Endodermal cell (in vitro differentiated cells): ENCODE data around the gene GPR153. TPM values are rescaled to one million over a fixed set of nuclear protein-coding genes. Genes with fewer than 3 reads are reported as not detected.
"Not testable (repeated sequence)": the region's sequence is repeated elsewhere in the genome, so short reads cannot be mapped to it uniquely, and the experiment has no call there.

Experiments used
- DNase-seq: peaks from one replicate; pipeline ENCODE4 v3.0.0-alpha.2; 2017
- H3K27ac ChIP-seq: 2 replicates; pipeline ENCODE4 v1.5.1; 2013; ENCODE audit warnings: mild to moderate bottlenecking, low read depth, low read length, moderate library complexity
- H3K27me3 ChIP-seq: 2 replicates; pipeline ENCODE4 v1.6.1; 2013; ENCODE audit warnings: mild to moderate bottlenecking, low read length, moderate library complexity; ENCODE audit not compliant: insufficient read depth, control insufficient read depth, poor library complexity, severe bottlenecking
- H3K36me3 ChIP-seq: 2 replicates; pipeline ENCODE4 v1.7.0; 2013; ENCODE audit warnings: mild to moderate bottlenecking, low read length, moderate library complexity; ENCODE audit not compliant: control insufficient read depth, insufficient read depth
- H3K4me1 ChIP-seq: one replicate; pipeline ENCODE4 v1.7.0; 2013; ENCODE audit warnings: low read length; ENCODE audit not compliant: control insufficient read depth, insufficient read depth
- H3K4me3 ChIP-seq: 2 replicates; pipeline ENCODE4 v1.5.1; 2013; ENCODE audit warnings: mild to moderate bottlenecking, low read length, moderate library complexity
- H3K9ac ChIP-seq: 2 replicates; pipeline ENCODE4 v1.6.1; 2013; ENCODE audit warnings: mild to moderate bottlenecking, low read length, moderate library complexity; ENCODE audit not compliant: poor library complexity, severe bottlenecking; ENCODE audit errors: extremely low read depth
- H3K9me3 ChIP-seq: 2 replicates; pipeline ENCODE4 v1.6.1; 2013; ENCODE audit warnings: mild to moderate bottlenecking, low read length, moderate library complexity; ENCODE audit not compliant: control insufficient read depth
- H3K27ac Mint-ChIP-seq: 2 replicates; pipeline ENCODE4 v1.8.0; 2020; ENCODE audit warnings: mixed read lengths
- H3K27me3 Mint-ChIP-seq: 2 replicates; pipeline ENCODE4 v1.8.0; 2021; ENCODE audit warnings: mild to moderate bottlenecking, mixed read lengths; ENCODE audit not compliant: insufficient read depth
- H3K36me3 Mint-ChIP-seq: 2 replicates; pipeline ENCODE4 v1.8.0; 2020; ENCODE audit warnings: low read depth, mixed read lengths
- H3K4me1 Mint-ChIP-seq: 2 replicates; pipeline ENCODE4 v1.8.0; 2020; ENCODE audit warnings: mixed read lengths
- H3K4me3 Mint-ChIP-seq: 2 replicates; pipeline ENCODE4 v1.8.0; 2020; ENCODE audit warnings: mild to moderate bottlenecking, moderate library complexity, mixed read lengths
- H3K9me3 Mint-ChIP-seq: 2 replicates; pipeline ENCODE4 v1.8.0; 2020; ENCODE audit warnings: mild to moderate bottlenecking, mixed read lengths
- CTCF ChIP-seq: fragments of 200-600 bp; sonication (generic); conservative IDR thresholded peaks from 2 replicates; pipeline ENCODE4 v1.5.0; 2021; ENCODE audit warnings: antibody characterized with exemption, mild to moderate bottlenecking
- WGBS, 2 experiments: methylation state at CpG; one replicate each; pipeline versions ENCODE4 v1.1.5 to v1.1.7; 2013; ENCODE audit warnings: missing lambda C conversion rate in 2 of 2, mixed read lengths in 1 of 2; ENCODE audit not compliant: insufficient coverage in 1 of 2, insufficient read length in 1 of 2; 5-methylcytosine and 5-hydroxymethylcytosine counted together
- total RNA-seq, 2 donors: library from RNA; stranded (reverse); fragmentation: NEBNext Ultra II Directional in 1 of 2; extraction: Animal tissue kit (Norgen Biotek cat#: 25700) in 1 of 2; gene quantifications; 2 replicates in 1 of 2; 3 replicates in 1 of 2; pipeline ENCODE4 v1.2.1, GENCODE V29; 2021

The GPR153 gene
- total RNA-seq, 2 donors from 2014 or later, result 2.4 to 2.8 TPM

- no peak for DNase-seq
- Mint-ChIP-seq H3K27ac (no peak overlapping the region), H3K9me3 (no peaks in the 10 kb centered on the region), H3K36me3 (peaks cover 35% of the 10 kb centered on the region), H3K27me3 (peaks cover 4% of the 10 kb centered on the region), H3K4me3 (no peak overlapping the region), H3K4me1 (no peaks in the 10 kb centered on the region)
- Histone ChIP-seq H3K36me3 (peaks cover 30% of the 10 kb centered on the region), H3K27ac (no peak overlapping the region), H3K4me1 (no peaks in the 10 kb centered on the region), H3K9me3 (no peaks in the 10 kb centered on the region), H3K27me3 (no peaks in the 10 kb centered on the region), H3K9ac (no peak overlapping the region), H3K4me3 (no peak overlapping the region)
- no peak for TF ChIP-seq CTCF
- 93 to 98% methylated on average over 7 to 8 of the region's 8 CpGs for whole genome bisulfite sequencing, 2 experiments
These were observed 40.7 kb downstream of the GPR153 start for GRCh38 chr1:6220236-6220635.

- not testable (repeated sequence) for H3K4me1 Mint-ChIP-seq, H3K9me3 ChIP-seq, H3K27ac Mint-ChIP-seq, H3K4me3 ChIP-seq, H3K9ac ChIP-seq, H3K4me3 Mint-ChIP-seq, H3K9me3 Mint-ChIP-seq, DNase-seq, H3K4me1 ChIP-seq, H3K27me3 ChIP-seq, H3K27me3 Mint-ChIP-seq, H3K27ac ChIP-seq
- H3K36me3 Mint-ChIP-seq, result peaks cover 29% of the 10 kb centered on the region
- 91 to 99% methylated on average over 9 to 11 of the region's 11 CpGs for WGBS, 2 experiments
- peaks cover 24% of the 10 kb centered on the region for H3K36me3 ChIP-seq
These were observed 41.3 kb downstream of the GPR153 start for GRCh38 chr1:6219641-6220040.

- no peaks in the 10 kb centered on the region for H3K9me3 ChIP-seq
- peaks cover 14% of the 10 kb centered on the region for H3K36me3 ChIP-seq
- peaks cover 18% of the 10 kb centered on the region for H3K36me3 Mint-ChIP-seq
- H3K27ac Mint-ChIP-seq, result no peak overlapping the region
- peaks cover 6% of the 10 kb centered on the region for H3K27me3 Mint-ChIP-seq
- no peak overlapping the region for H3K9ac ChIP-seq
- H3K4me1 Mint-ChIP-seq, result no peaks in the 10 kb centered on the region
- no peak for DNase-seq
- 90 to 91% methylated on average over 15 to 16 of the region's 16 CpGs for WGBS, 2 experiments
- no peak overlapping the region for H3K4me3 Mint-ChIP-seq
- no peaks in the 10 kb centered on the region for H3K27me3 ChIP-seq
- no peaks in the 10 kb centered on the region for H3K4me1 ChIP-seq
- TF ChIP-seq CTCF, result no peak
- no peak overlapping the region for H3K4me3 ChIP-seq
- H3K9me3 Mint-ChIP-seq, result no peaks in the 10 kb centered on the region
- no peak overlapping the region for H3K27ac ChIP-seq
These were observed 42.3 kb downstream of the GPR153 start for GRCh38 chr1:6218375-6219164.
